ENCODE data around the gene IL23A. TPM values are rescaled to one million over a fixed set of nuclear protein-coding genes. Genes with fewer than 3 reads are reported as not detected.

Gene IL23A
- total RNA-seq, 2 experiments from 2014 or later = 9.8 to 16.3 TPM

GRCh38 chr12:56366948-56367347 is 28.3 kb downstream of the IL23A start:
- Histone ChIP-seq H3K27ac (ENCODE audit: low read depth, low read length, poor library complexity, severe bottlenecking) (no peak overlapping the region), H3K36me3 (ENCODE audit: insufficient read depth, low read length) (no peaks in the 10 kb centered on the region; the same call in 1 of the 2 replicates), H3K4me2 (ENCODE audit: low read length) (no peak overlapping the region), H2AFZ (ENCODE audit: low read length) (no peak overlapping the region), H3K79me2 (ENCODE audit: insufficient read depth, low read depth, low read length) (no peaks in the 10 kb centered on the region), H4K20me1 (ENCODE audit: insufficient read depth, low read length) (no peaks in the 10 kb centered on the region), H3K4me1 (ENCODE audit: insufficient read depth, low read length, poor library complexity, severe bottlenecking) (peaks cover 12% of the 10 kb centered on the region), H3K4me3 (ENCODE audit: low read depth, low read length, poor library complexity, severe bottlenecking) (no peak overlapping the region), H3K9me2 (ENCODE audit: insufficient read depth, low read length) (no peaks in the 10 kb centered on the region), H3K9me3 (ENCODE audit: low read length) (peaks cover 8% of the 10 kb centered on the region; the same call in 1 of the 2 replicates)
- TF ChIP-seq EZH2phosphoT487 (IDR thresholded peaks at IDR 0.05; ENCODE audit: borderline replicate concordance, low read depth, low read length) = no peak
- TF ChIP-seq, protein P1, sequence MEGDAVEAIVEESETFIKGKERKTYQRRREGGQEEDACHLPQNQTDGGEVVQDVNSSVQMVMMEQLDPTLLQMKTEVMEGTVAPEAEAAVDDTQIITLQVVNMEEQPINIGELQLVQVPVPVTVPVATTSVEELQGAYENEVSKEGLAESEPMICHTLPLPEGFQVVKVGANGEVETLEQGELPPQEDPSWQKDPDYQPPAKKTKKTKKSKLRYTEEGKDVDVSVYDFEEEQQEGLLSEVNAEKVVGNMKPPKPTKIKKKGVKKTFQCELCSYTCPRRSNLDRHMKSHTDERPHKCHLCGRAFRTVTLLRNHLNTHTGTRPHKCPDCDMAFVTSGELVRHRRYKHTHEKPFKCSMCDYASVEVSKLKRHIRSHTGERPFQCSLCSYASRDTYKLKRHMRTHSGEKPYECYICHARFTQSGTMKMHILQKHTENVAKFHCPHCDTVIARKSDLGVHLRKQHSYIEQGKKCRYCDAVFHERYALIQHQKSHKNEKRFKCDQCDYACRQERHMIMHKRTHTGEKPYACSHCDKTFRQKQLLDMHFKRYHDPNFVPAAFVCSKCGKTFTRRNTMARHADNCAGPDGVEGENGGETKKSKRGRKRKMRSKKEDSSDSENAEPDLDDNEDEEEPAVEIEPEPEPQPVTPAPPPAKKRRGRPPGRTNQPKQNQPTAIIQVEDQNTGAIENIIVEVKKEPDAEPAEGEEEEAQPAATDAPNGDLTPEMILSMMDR (conservative IDR thresholded peaks at IDR 0.05; ENCODE audit: low read length) = no peak
- BruUV-seq (replicated peaks) = no TSS peak
- DNase-seq (ENCODE audit: low spot score) = no peak
- ChIA-PET POLR2A (interaction anchor here (0.6 to 0.9 kb wide), 3 partner anchors 13 to 42 kb away, joined by 3 to 4 read pairs (median 3); no protein-coding TSS in a partner anchor), CTCF (ENCODE audit: unreplicated experiment) (no interaction called here)
- intact Hi-C loops (cut with micrococcal nuclease; ENCODE audit: unreplicated experiment) = no loop called here

- Histone ChIP-seq H4K20me1 (ENCODE audit: insufficient read depth, low read length) (no peaks in the 10 kb centered on the region), H3K9me3 (ENCODE audit: low read length) (peaks cover 26% of the 10 kb centered on the region), H2AFZ (ENCODE audit: low read length) (peak overlapping the region; percentile 6; the same call in 1 of the 2 replicates), H3K4me2 (ENCODE audit: low read length) (no peak overlapping the region), H3K79me2 (ENCODE audit: insufficient read depth, low read depth, low read length) (no peaks in the 10 kb centered on the region), H3K4me3 (ENCODE audit: low read depth, low read length, poor library complexity, severe bottlenecking) (no peak overlapping the region), H3K4me1 (ENCODE audit: insufficient read depth, low read length, poor library complexity, severe bottlenecking) (peaks cover 49% of the 10 kb centered on the region), H3K9me2 (ENCODE audit: insufficient read depth, low read length) (no peaks in the 10 kb centered on the region), H3K36me3 (ENCODE audit: insufficient read depth, low read length) (no peaks in the 10 kb centered on the region; the same call in 1 of the 2 replicates), H3K27ac (ENCODE audit: low read depth, low read length, poor library complexity, severe bottlenecking) (peak overlapping the region; percentile 93)
- DNase-seq (ENCODE audit: low spot score) = no peak
- CTCF ChIA-PET (ENCODE audit: unreplicated experiment) = interaction anchor here (0.7 kb wide), 1 partner anchor 13 kb away, joined by 6 read pairs; the partner anchor contains the start of gene STAT2
- TF ChIP-seq, protein P1 (conservative IDR thresholded peaks at IDR 0.05; ENCODE audit: low read length) = no peak
- TF ChIP-seq EZH2phosphoT487 (IDR thresholded peaks at IDR 0.05; ENCODE audit: borderline replicate concordance, low read depth, low read length) = no peak
- POLR2A ChIA-PET = interaction anchor here (0.6 to 6.0 kb wide), 7 partner anchors 8 to 658 kb away, joined by 3 to 116 read pairs (median 3); partner anchors contain the start of genes APOF and STAT2
- BruUV-seq (replicated peaks) = no TSS peak
- intact Hi-C loops (cut with micrococcal nuclease; ENCODE audit: unreplicated experiment) = no loop called here
Measured at GRCh38 chr12:56373515-56373914, 34.8 kb downstream of the IL23A start.

Measured in OCI-LY7 (cell line).